Esophagus muscularis mucosa (tissue), 4 donors: ENCODE measurements around the gene CDH4. TPM values are rescaled to one million over a fixed set of nuclear protein-coding genes. Genes with fewer than 3 reads are reported as not detected.
"Not testable (repeated sequence)": the region's sequence is repeated elsewhere in the genome, so short reads cannot be mapped to it uniquely, and the experiment has no call there.

Experiments
- DNase-seq: peaks from one replicate; pipeline ENCODE4 v3.0.0-alpha.2; 2017; ENCODE audit errors: extremely low spot score
- H3K27ac ChIP-seq, 4 donors: fragments of 200-600 bp; sonication (generic); replicated peaks in 1 of 4; 1 replicate in 3 of 4; 2 replicates in 1 of 4; pipeline ENCODE4 v1.5.1; 2016 to 2019; ENCODE audit warnings: mild to moderate bottlenecking in 1 of 4
- H3K27me3 ChIP-seq, 4 donors: fragments of 200-600 bp; sonication (generic); one replicate each; pipeline versions ENCODE4 v1.5.1 to v1.6.0; 2016 to 2019
- H3K36me3 ChIP-seq, 4 donors: fragments of 200-600 bp; sonication (generic); one replicate each; pipeline ENCODE4 v1.5.1; 2016 to 2019
- H3K4me1 ChIP-seq, 4 donors: fragments of 200-600 bp; sonication (generic); one replicate each; pipeline ENCODE4 v1.5.1; 2016 to 2019
- H3K4me3 ChIP-seq, 4 donors: fragments of 200-600 bp; sonication (generic); 1 replicate in 2 of 4; 2 replicates in 2 of 4; pipeline ENCODE4 v1.5.1; 2016 to 2019; ENCODE audit warnings: mild to moderate bottlenecking in 4 of 4, moderate library complexity in 1 of 4
- H3K9me3 ChIP-seq, 4 donors: fragments of 200-600 bp; sonication (generic); 1 replicate in 3 of 4; 2 replicates in 1 of 4; pipeline ENCODE4 v1.5.1; 2016 to 2019
- EP300 ChIP-seq: sonication (generic); formaldehyde crosslinking; IDR thresholded peaks from one replicate; pipeline ENCODE4 v1.6.1; 2017; ENCODE audit warnings: antibody characterized with exemption
- POLR2A ChIP-seq: fragments of 450-650 bp; IDR thresholded peaks from one replicate; pipeline ENCODE4 v1.6.1; 2017; ENCODE audit warnings: antibody characterized with exemption, moderate library complexity, mild to moderate bottlenecking, low read depth
- POLR2AphosphoS5 ChIP-seq, 2 donors: sonication (generic); formaldehyde crosslinking; IDR thresholded peaks; one replicate each; pipeline ENCODE4 v1.6.1; 2017; ENCODE audit warnings: antibody characterized with exemption in 2 of 2
- WGBS: methylation state at CpG from one replicate; pipeline ENCODE4 v1.1.5; 2018; 5-methylcytosine and 5-hydroxymethylcytosine counted together
- intact Hi-C: fragments of 100-400 bp; cut with DNase I; formaldehyde crosslinking; loops from one replicate; pipeline ENCODE4 v1.15.1; 2023
- total RNA-seq, 4 donors: library from RNA; depleted of rRNA; stranded (reverse); fragments of >200 nt; gene quantifications; one replicate each; pipeline versions ENCODE4 v1.1.0 to v1.2.1, GENCODE V29; 2016
- TF ChIP-seq, protein P1 (sequence below), 3 experiments: fragments of 200-600 bp in 2 of 3; fragments of 450-650 bp in 1 of 3; sonication (generic) in 2 of 3; IDR thresholded peaks; one replicate each; pipeline ENCODE4 v1.5.1; 2017 to 2019; ENCODE audit warnings: antibody characterized with exemption in 3 of 3, mild to moderate bottlenecking in 2 of 3, moderate library complexity in 1 of 3

Gene CDH4
- total RNA-seq, 4 donors from 2014 or later: 0.42 to 1.3 (median 0.48) TPM

DNA sequence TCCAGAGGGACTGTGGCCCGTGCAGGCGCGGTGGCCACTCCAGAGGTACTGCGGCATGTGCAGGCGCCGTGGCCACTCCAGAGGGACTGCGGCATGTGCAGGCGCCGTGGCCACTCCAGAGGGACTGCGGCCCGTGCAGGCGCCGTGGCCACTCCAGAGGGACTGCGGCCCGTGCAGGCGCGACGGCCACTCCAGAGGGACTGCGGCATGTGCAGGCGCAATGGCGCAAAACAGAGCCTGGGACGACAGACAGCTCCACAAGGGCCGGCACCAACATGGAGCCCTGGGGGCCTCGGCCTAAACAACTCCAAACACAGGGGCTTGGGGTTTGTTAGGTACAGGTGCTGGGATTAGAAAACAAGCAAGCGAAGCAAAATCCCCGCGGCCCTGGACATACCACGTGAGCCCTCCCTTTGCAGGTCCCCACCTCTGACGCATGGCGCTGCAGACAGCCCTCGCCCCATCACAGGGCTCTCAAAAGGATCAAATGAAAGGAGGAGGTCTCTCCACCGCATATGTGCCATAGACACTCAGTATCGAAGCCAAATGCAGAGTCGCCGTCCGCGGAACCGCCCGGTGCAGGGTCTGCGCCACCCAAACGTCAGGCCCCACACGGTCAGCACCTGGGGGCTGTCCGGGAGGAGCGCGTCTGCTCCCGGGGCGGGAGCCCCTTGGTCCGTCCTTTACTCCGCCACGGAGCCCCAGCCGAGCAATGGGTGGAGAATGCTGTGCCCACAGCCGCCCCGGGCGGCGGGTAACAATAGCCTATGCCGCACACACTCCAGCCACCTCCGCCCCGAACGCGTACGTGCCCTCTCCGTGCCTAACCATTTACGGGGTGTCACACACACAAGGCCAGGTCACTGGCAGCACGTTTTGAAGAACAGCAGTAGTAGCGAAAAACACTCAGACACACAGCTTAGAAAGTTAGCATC, 727.9 kb downstream of the CDH4 start:
- no peak for TF ChIP-seq POLR2AphosphoS5 (IDR thresholded peaks at IDR 0.05)
- TF ChIP-seq, protein P1, sequence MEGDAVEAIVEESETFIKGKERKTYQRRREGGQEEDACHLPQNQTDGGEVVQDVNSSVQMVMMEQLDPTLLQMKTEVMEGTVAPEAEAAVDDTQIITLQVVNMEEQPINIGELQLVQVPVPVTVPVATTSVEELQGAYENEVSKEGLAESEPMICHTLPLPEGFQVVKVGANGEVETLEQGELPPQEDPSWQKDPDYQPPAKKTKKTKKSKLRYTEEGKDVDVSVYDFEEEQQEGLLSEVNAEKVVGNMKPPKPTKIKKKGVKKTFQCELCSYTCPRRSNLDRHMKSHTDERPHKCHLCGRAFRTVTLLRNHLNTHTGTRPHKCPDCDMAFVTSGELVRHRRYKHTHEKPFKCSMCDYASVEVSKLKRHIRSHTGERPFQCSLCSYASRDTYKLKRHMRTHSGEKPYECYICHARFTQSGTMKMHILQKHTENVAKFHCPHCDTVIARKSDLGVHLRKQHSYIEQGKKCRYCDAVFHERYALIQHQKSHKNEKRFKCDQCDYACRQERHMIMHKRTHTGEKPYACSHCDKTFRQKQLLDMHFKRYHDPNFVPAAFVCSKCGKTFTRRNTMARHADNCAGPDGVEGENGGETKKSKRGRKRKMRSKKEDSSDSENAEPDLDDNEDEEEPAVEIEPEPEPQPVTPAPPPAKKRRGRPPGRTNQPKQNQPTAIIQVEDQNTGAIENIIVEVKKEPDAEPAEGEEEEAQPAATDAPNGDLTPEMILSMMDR (IDR thresholded peaks at IDR 0.05): no peak
- no peak for TF ChIP-seq EP300
- no peak for TF ChIP-seq POLR2A
- DNase-seq: no peak

DNA sequence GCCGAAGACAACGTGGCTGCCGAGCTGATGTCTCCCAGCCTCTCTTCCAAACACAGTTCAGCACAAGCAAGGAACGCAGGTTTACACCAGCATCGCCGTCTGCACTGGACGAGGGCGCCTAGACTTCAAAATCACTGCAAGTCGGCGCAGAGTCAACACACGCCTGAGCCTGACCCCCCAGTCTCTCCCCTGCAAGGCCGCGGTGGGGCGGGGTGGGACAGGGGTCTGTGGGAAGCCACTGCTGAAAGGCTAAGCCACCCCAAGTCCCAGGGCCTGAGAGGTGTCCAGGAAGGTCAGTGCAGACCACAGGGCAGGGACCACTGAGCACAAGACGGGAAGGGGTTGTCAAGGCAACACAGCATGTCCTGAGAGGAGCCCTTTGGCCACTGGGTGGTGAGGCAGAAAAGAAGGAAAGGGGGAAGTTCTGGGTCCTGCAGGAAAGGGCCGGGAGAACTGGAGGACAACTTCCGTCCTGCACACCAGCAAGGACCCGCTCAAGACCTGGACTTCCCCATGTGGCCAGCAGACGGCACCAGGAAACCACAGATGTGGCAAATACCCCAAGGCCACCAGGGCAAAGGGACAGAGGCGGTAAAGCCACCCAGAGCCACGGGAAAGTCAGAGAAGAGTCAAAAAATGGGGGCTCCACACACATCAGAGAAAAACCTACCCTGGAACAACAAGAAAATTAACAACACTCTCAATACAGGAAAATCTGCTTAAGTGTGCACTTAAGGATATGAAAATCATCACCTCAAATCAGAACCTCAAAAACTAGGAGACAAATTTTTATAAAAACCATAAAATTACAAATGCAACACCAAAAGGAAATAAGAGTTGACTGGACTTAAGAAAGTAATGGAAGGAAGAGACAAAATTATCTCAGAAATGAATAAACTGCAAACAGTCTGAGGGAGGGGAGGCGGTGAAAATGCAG, 728.9 kb downstream of the CDH4 start:
- DNase-seq: no peak
- Histone ChIP-seq H3K27ac (no peak overlapping the region), H3K9me3 (no peaks in the 10 kb centered on the region), H3K4me1 (no peaks in the 10 kb centered on the region), H3K36me3 (peaks cover 0 to 72% (median 41%) of the 10 kb centered on the region in 4 donors), H3K4me3 (no peak overlapping the region), H3K27me3 (no peaks in the 10 kb centered on the region)
- WGBS: 79% methylated on average over 21 of the region's 22 CpGs
- no peak for TF ChIP-seq POLR2AphosphoS5 (IDR thresholded peaks at IDR 0.05)
- no peak for TF ChIP-seq EP300
- TF ChIP-seq, protein P1 (IDR thresholded peaks at IDR 0.05): peak; percentile 29 to 67 (median 54)
- TF ChIP-seq POLR2A: no peak
- intact Hi-C loops: no loop called here

More for the DNA sequence above, 727.9 kb downstream of the CDH4 start:
- intact Hi-C loops: no loop called here
- 96% methylated on average over 37 of the region's 65 CpGs for WGBS
- Histone ChIP-seq H3K27me3 (no peaks in the 10 kb centered on the region), H3K27ac (no peak overlapping the region), H3K4me1 (no peaks in the 10 kb centered on the region), H3K9me3 (no peaks in the 10 kb centered on the region), H3K36me3 (peaks cover 0 to 71% (median 43%) of the 10 kb centered on the region in 4 donors), H3K4me3 (no peak overlapping the region)

GRCh38 chr20:61981691-61982090, 729.6 kb downstream of the CDH4 start:
- H3K9me3 ChIP-seq, intact Hi-C loops, H3K27ac ChIP-seq, H3K27me3 ChIP-seq, H3K4me1 ChIP-seq, H3K4me3 ChIP-seq, DNase-seq: not testable (repeated sequence)
- 88% methylated on average over 8 of the region's 11 CpGs for WGBS
- peaks cover 0 to 69% (median 34%) of the 10 kb centered on the region in 4 donors for H3K36me3 ChIP-seq

DNA sequence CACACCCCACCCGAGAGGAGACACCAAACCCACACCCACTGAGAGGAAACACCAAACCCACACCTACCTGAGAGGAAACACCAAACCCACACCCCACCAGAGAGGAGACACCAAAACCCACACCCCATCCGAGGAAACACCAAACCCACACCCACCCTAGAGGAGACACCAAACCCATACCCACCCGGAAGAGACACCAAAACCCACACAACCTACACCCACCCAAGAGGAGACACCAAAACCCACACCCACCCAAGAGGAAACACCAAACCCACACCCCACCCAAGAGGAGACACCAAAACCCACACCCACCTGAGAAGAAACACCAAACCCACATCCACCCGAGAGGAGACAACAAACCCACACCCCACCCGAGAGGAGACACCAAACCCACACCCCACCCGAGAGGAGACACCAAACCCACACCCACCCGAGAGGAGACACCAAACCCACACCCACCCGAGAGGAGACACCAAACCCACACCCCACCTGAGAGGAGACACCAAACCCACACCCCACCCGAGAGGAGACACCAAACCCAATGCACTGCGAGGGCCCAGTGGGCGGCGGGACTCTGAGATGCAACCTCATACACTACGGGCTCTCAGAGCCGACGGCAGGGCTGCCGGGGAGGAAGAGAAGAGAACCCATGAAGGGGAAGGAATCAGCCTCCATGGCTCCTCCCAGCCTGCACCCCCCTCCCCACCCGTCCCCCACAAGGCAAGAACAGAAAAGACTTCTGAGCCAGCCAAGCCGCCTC, 730.3 kb downstream of the CDH4 start:
- WGBS: 82% methylated on average over 11 of the region's 18 CpGs
- no peaks in the 10 kb centered on the region for H3K4me1 ChIP-seq
- no peaks in the 10 kb centered on the region for H3K9me3 ChIP-seq
- peaks cover 0 to 69% (median 38%) of the 10 kb centered on the region in 4 donors for H3K36me3 ChIP-seq
- no peak overlapping the region for H3K27ac ChIP-seq
- TF ChIP-seq POLR2A: no peak
- TF ChIP-seq, protein P1 (IDR thresholded peaks at IDR 0.05): no peak
- no peak for TF ChIP-seq EP300
- no peak for TF ChIP-seq POLR2AphosphoS5 (IDR thresholded peaks at IDR 0.05)
- H3K27me3 ChIP-seq: no peaks in the 10 kb centered on the region
- DNase-seq: no peak
- no peak overlapping the region for H3K4me3 ChIP-seq
- intact Hi-C loops: no loop called here
